ENCODE data around the gene FBXL20.

DNA sequence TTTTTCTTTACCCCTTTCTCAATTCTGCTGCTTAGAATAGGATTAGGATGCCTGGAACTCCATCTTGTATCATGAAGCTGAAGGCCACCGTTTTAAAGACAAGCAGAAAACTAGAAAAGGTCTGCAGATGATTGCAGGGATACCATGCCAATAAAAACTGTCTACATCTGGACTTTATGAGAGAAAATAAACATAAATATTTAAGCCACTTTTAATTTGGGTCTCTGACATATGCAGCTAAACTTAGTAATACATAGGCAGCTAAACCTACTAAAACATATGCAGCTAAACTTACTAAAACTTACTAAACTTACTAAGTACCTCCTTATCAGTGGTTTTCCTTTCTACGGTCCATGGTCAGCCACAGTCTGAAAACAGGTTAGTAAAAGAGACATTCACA, 48.4 kb downstream of the FBXL20 start:
- TF ChIP-seq, protein P1, sequence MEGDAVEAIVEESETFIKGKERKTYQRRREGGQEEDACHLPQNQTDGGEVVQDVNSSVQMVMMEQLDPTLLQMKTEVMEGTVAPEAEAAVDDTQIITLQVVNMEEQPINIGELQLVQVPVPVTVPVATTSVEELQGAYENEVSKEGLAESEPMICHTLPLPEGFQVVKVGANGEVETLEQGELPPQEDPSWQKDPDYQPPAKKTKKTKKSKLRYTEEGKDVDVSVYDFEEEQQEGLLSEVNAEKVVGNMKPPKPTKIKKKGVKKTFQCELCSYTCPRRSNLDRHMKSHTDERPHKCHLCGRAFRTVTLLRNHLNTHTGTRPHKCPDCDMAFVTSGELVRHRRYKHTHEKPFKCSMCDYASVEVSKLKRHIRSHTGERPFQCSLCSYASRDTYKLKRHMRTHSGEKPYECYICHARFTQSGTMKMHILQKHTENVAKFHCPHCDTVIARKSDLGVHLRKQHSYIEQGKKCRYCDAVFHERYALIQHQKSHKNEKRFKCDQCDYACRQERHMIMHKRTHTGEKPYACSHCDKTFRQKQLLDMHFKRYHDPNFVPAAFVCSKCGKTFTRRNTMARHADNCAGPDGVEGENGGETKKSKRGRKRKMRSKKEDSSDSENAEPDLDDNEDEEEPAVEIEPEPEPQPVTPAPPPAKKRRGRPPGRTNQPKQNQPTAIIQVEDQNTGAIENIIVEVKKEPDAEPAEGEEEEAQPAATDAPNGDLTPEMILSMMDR (IDR thresholded peaks at IDR 0.05), result no peak
- no peak for TF ChIP-seq POLR2AphosphoS5 (IDR thresholded peaks at IDR 0.05)

All from breast epithelium (tissue), 3 donors.